HAP-1 (cell line): ENCODE results near the gene MYO16.

Experiments
- DNase-seq, 2 experiments: peaks; one replicate each; pipeline ENCODE4 v3.0.0-alpha.2; 2016 to 2020; ENCODE audit warnings: low spot score in 2 of 2
- H3K27me3 ChIP-seq: fragments of 250-450 bp; sonication (Bioruptor Pico); 2 replicates; pipeline ENCODE4 v1.5.1; 2020; ENCODE audit warnings: low read depth, mild to moderate bottlenecking, moderate library complexity
- H3K36me3 ChIP-seq: fragments of 250-450 bp; sonication (Bioruptor Pico); replicated peaks from 2 replicates; pipeline ENCODE4 v1.5.1; 2020; ENCODE audit warnings: mild to moderate bottlenecking
- H3K4me1 ChIP-seq: fragments of 250-450 bp; sonication (Bioruptor Pico); 2 replicates; pipeline ENCODE4 v1.5.1; 2020; ENCODE audit warnings: mild to moderate bottlenecking
- H3K4me3 ChIP-seq: fragments of 250-450 bp; sonication (Bioruptor Pico); 2 replicates; pipeline ENCODE4 v1.5.1; 2020; ENCODE audit warnings: mild to moderate bottlenecking, moderate library complexity
- H3K9me3 ChIP-seq: fragments of 250-450 bp; sonication (Bioruptor Pico); 2 replicates; pipeline ENCODE4 v1.5.1; 2020; ENCODE audit warnings: mild to moderate bottlenecking, moderate library complexity
- in situ Hi-C: fragments of 300-500 bp; cut with MboI; formaldehyde crosslinking; loops from 3 replicates; pipeline ENCODE4 v1.14.3; 2020; ENCODE audit warnings: low sequenced_read_pairs, inconsistent platforms, mixed read lengths

MYO16 gene

GRCh38 chr13:108915634-108916512 is 286.5 kb downstream of the MYO16 start:
- H3K27me3 ChIP-seq = no peaks in the 10 kb centered on the region
- in situ Hi-C loops = no loop called here
- peak in 1 of 2 experiments; percentile 33 for DNase-seq

GRCh38 chr13:108917581-108917980 is 288.2 kb downstream of the MYO16 start:
- Histone ChIP-seq H3K36me3 (no peaks in the 10 kb centered on the region), H3K4me3 (no peak overlapping the region), H3K4me1 (no peaks in the 10 kb centered on the region), H3K27me3 (no peaks in the 10 kb centered on the region), H3K9me3 (no peaks in the 10 kb centered on the region)
- in situ Hi-C loops = no loop called here
- DNase-seq = no peak

More at GRCh38 chr13:108915634-108916512, 286.5 kb downstream of the MYO16 start:
- H3K36me3 ChIP-seq = no peaks in the 10 kb centered on the region
- H3K9me3 ChIP-seq = no peaks in the 10 kb centered on the region
- H3K4me3 ChIP-seq = no peak overlapping the region
- H3K4me1 ChIP-seq = no peaks in the 10 kb centered on the region

- Histone ChIP-seq H3K4me3 (no peak overlapping the region), H3K27me3 (no peaks in the 10 kb centered on the region), H3K36me3 (no peaks in the 10 kb centered on the region), H3K9me3 (no peaks in the 10 kb centered on the region), H3K4me1 (no peaks in the 10 kb centered on the region)
- in situ Hi-C loops = no loop called here
- no peak for DNase-seq
Observed at GRCh38 chr13:108919036-108919907, 289.9 kb downstream of the MYO16 start.

- DNase-seq = no peak
- Histone ChIP-seq H3K36me3 (no peaks in the 10 kb centered on the region), H3K27me3 (no peaks in the 10 kb centered on the region), H3K9me3 (no peaks in the 10 kb centered on the region), H3K4me3 (no peak overlapping the region), H3K4me1 (no peaks in the 10 kb centered on the region)
- in situ Hi-C loops = no loop called here
Observed at GRCh38 chr13:108920137-108920536, 290.7 kb downstream of the MYO16 start.

GRCh38 chr13:108921238-108921637 is 291.8 kb downstream of the MYO16 start:
- in situ Hi-C loops = no loop called here
- Histone ChIP-seq H3K9me3 (no peaks in the 10 kb centered on the region), H3K4me1 (no peaks in the 10 kb centered on the region), H3K36me3 (no peaks in the 10 kb centered on the region), H3K27me3 (no peaks in the 10 kb centered on the region), H3K4me3 (no peak overlapping the region)
- no peak for DNase-seq

- no peaks in the 10 kb centered on the region for H3K36me3 ChIP-seq
- no peaks in the 10 kb centered on the region for H3K27me3 ChIP-seq
- H3K4me3 ChIP-seq = no peak overlapping the region
- DNase-seq = no peak
- H3K9me3 ChIP-seq = no peaks in the 10 kb centered on the region
- in situ Hi-C loops = no loop called here
- no peaks in the 10 kb centered on the region for H3K4me1 ChIP-seq
Observed at GRCh38 chr13:108922108-108922507, 292.7 kb downstream of the MYO16 start.

GRCh38 chr13:108923386-108924047 is 294.1 kb downstream of the MYO16 start:
- no peak for DNase-seq
- H3K4me1 ChIP-seq = no peaks in the 10 kb centered on the region
- in situ Hi-C loops = no loop called here
- H3K27me3 ChIP-seq = no peaks in the 10 kb centered on the region
- H3K36me3 ChIP-seq = no peaks in the 10 kb centered on the region
- no peak overlapping the region for H3K4me3 ChIP-seq
- H3K9me3 ChIP-seq = no peaks in the 10 kb centered on the region

GRCh38 chr13:108924134-108924533 is 294.7 kb downstream of the MYO16 start:
- no peaks in the 10 kb centered on the region for H3K4me1 ChIP-seq
- no peak for DNase-seq
- H3K9me3 ChIP-seq = no peaks in the 10 kb centered on the region
- no peaks in the 10 kb centered on the region for H3K27me3 ChIP-seq
- in situ Hi-C loops = no loop called here
- H3K4me3 ChIP-seq = no peak overlapping the region
- H3K36me3 ChIP-seq = no peaks in the 10 kb centered on the region

GRCh38 chr13:108924541-108924940 is 295.1 kb downstream of the MYO16 start:
- in situ Hi-C loops = no loop called here

GRCh38 chr13:108925070-108925469 is 295.7 kb downstream of the MYO16 start:
- Histone ChIP-seq H3K36me3 (no peaks in the 10 kb centered on the region), H3K27me3 (no peaks in the 10 kb centered on the region), H3K9me3 (no peaks in the 10 kb centered on the region), H3K4me3 (no peak overlapping the region), H3K4me1 (no peaks in the 10 kb centered on the region)
- in situ Hi-C loops = no loop called here
- DNase-seq = no peak

More at GRCh38 chr13:108924541-108924940, 295.1 kb downstream of the MYO16 start:
- Histone ChIP-seq H3K9me3 (no peaks in the 10 kb centered on the region), H3K36me3 (no peaks in the 10 kb centered on the region), H3K4me3 (no peak overlapping the region), H3K4me1 (no peaks in the 10 kb centered on the region), H3K27me3 (no peaks in the 10 kb centered on the region)
- no peak for DNase-seq

- H3K4me3 ChIP-seq = no peak overlapping the region
- H3K4me1 ChIP-seq = no peaks in the 10 kb centered on the region
- no peak for DNase-seq
- no peaks in the 10 kb centered on the region for H3K27me3 ChIP-seq
- H3K9me3 ChIP-seq = no peaks in the 10 kb centered on the region
- H3K36me3 ChIP-seq = no peaks in the 10 kb centered on the region
- in situ Hi-C loops = no loop called here
Observed at GRCh38 chr13:108926862-108927261, 297.5 kb downstream of the MYO16 start.

GRCh38 chr13:108927615-108928014 is 298.2 kb downstream of the MYO16 start:
- Histone ChIP-seq H3K9me3 (no peaks in the 10 kb centered on the region), H3K4me3 (no peak overlapping the region), H3K27me3 (no peaks in the 10 kb centered on the region), H3K4me1 (no peaks in the 10 kb centered on the region), H3K36me3 (no peaks in the 10 kb centered on the region)
- in situ Hi-C loops = no loop called here
- no peak for DNase-seq

- H3K9me3 ChIP-seq = no peaks in the 10 kb centered on the region
- H3K36me3 ChIP-seq = no peaks in the 10 kb centered on the region
- in situ Hi-C loops = no loop called here
- no peaks in the 10 kb centered on the region for H3K4me1 ChIP-seq
- no peak for DNase-seq
- no peaks in the 10 kb centered on the region for H3K27me3 ChIP-seq
- no peak overlapping the region for H3K4me3 ChIP-seq
Observed at GRCh38 chr13:108929532-108930206, 300.3 kb downstream of the MYO16 start.
